Spleen (tissue), 7 donors: ENCODE measurements around the gene MOV10.

Source experiments
- POLR2A ChIP-seq, 3 donors: fragments of 450-650 bp; IDR thresholded peaks; one replicate each; pipeline ENCODE4 v1.5.1; 2017; ENCODE audit warnings: antibody characterized with exemption in 3 of 3, mild to moderate bottlenecking in 1 of 3
- POLR2AphosphoS5 ChIP-seq, 3 donors: sonication (generic); formaldehyde crosslinking; IDR thresholded peaks; one replicate each; pipeline ENCODE4 v1.5.1; 2017; ENCODE audit warnings: antibody characterized with exemption in 3 of 3
- TF ChIP-seq, protein P1 (sequence below), 11 experiments: fragments of 200-600 bp in 7 of 11; fragments of 450-650 bp in 4 of 11; sonication (generic) in 4 of 11; IDR thresholded peaks in 8 of 11; conservative IDR thresholded peaks in 3 of 11; 1 replicate in 7 of 11; 2 replicates in 4 of 11; pipeline versions ENCODE4 v1.4.0 to v1.8.0; 2016 to 2021; ENCODE audit warnings: antibody characterized with exemption in 11 of 11, inconsistent platforms in 4 of 11, mild to moderate bottlenecking in 1 of 11
- donor health status: DM: no; HTN: no; CAD: no; lungs with moderate emphysema.
- donor health status: DM: no; HTN: no; CAD: no.
- donor health status: DM: no; HTN: no; CAD: no.

DNA sequence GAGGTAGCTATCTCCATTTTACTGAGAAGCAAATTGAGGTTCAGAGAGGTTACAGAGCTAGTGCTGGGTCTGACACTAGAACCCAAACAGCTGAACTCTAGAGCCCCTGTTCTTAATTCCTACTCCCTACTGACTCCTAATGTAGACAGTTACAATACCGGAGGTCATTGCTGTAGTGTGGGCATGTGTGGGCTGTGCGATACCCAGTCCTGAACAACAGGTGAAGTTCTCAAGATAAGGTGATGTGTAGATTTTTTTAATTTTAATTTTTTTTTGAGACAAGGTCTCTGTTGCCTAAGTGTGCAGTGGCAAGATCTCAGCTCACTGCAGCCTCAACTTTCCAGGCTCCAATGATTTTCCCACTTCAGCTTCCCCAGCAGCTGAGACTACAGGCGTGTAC is 34.0 kb downstream of the MOV10 start:
- TF ChIP-seq POLR2AphosphoS5 (IDR thresholded peaks at IDR 0.05) (no peak), POLR2A (IDR thresholded peaks at IDR 0.05) (no peak)
- TF ChIP-seq, protein P1, sequence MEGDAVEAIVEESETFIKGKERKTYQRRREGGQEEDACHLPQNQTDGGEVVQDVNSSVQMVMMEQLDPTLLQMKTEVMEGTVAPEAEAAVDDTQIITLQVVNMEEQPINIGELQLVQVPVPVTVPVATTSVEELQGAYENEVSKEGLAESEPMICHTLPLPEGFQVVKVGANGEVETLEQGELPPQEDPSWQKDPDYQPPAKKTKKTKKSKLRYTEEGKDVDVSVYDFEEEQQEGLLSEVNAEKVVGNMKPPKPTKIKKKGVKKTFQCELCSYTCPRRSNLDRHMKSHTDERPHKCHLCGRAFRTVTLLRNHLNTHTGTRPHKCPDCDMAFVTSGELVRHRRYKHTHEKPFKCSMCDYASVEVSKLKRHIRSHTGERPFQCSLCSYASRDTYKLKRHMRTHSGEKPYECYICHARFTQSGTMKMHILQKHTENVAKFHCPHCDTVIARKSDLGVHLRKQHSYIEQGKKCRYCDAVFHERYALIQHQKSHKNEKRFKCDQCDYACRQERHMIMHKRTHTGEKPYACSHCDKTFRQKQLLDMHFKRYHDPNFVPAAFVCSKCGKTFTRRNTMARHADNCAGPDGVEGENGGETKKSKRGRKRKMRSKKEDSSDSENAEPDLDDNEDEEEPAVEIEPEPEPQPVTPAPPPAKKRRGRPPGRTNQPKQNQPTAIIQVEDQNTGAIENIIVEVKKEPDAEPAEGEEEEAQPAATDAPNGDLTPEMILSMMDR (IDR thresholded peaks at IDR 0.05 in 8 of 11, conservative IDR thresholded peaks at IDR 0.05 in 3 of 11), result no peak
